ENCODE data around the gene EREG.

The EREG gene

GRCh38 chr4:74374561-74375327, 9.8 kb downstream of the EREG start:
- no peak overlapping the region for H3K4me3 ChIP-seq (ENCODE audit: low read length)
- TF ChIP-seq CTCF (conservative IDR thresholded peaks at IDR 0.05; ENCODE audit: low read length) = no peak
- DNase-seq (ENCODE audit: low read depth) = peak; percentile 92

- no peak for TF ChIP-seq CTCF (conservative IDR thresholded peaks at IDR 0.05; ENCODE audit: low read length)
- no peak for DNase-seq (ENCODE audit: low read depth)
- H3K4me3 ChIP-seq (ENCODE audit: low read length) = no peak overlapping the region
Observed at GRCh38 chr4:74375824-74376426, 11.0 kb downstream of the EREG start.

- H3K4me3 ChIP-seq (ENCODE audit: low read length) = no peak overlapping the region
- peak; percentile 76 for TF ChIP-seq CTCF (conservative IDR thresholded peaks at IDR 0.05; ENCODE audit: low read length)
- peak; percentile 69 for DNase-seq (ENCODE audit: low read depth)
Observed at GRCh38 chr4:74376888-74377483, 12.0 kb downstream of the EREG start.

- DNase-seq (ENCODE audit: low read depth) = no peak
- H3K4me3 ChIP-seq (ENCODE audit: low read length) = no peak overlapping the region
Observed at GRCh38 chr4:74377714-74378113, 12.8 kb downstream of the EREG start.

GRCh38 chr4:74378573-74378972, 13.6 kb downstream of the EREG start:
- TF ChIP-seq CTCF (conservative IDR thresholded peaks at IDR 0.05; ENCODE audit: low read length) = no peak
- no peak for DNase-seq (ENCODE audit: low read depth)
- no peak overlapping the region for H3K4me3 ChIP-seq (ENCODE audit: low read length)

More at GRCh38 chr4:74377714-74378113, 12.8 kb downstream of the EREG start:
- no peak for TF ChIP-seq CTCF (conservative IDR thresholded peaks at IDR 0.05; ENCODE audit: low read length)

GRCh38 chr4:74379912-74380311, 15.0 kb downstream of the EREG start:
- TF ChIP-seq CTCF (conservative IDR thresholded peaks at IDR 0.05; ENCODE audit: low read length) = no peak
- DNase-seq (ENCODE audit: low read depth) = no peak
- H3K4me3 ChIP-seq (ENCODE audit: low read length) = no peak overlapping the region
